Measurements from ENCODE around the gene GRB14. TPM values are rescaled to one million over a fixed set of nuclear protein-coding genes. Genes with fewer than 3 reads are reported as not detected.

Gene GRB14
- total RNA-seq, 1 experiment from 2014 or later, result 6.3 TPM

DNA sequence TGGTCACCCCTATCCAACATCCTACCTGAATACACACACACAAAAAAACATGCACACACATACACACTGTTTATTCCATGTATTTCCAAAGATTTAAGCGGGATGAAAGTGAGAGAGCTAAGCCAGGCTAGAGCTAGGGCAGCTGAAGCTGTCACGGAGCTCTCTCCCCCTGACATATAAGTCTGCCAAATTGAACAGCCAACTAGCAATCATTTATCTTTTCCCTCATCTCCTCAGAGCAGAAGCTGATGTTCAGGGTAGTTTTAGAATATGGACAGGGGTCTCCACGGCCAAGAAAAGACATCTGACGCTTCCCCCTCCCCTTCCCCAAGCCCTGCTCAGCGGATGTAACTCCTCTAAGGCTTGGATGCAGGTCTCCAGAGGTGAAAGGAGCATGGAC lies 171.6 kb downstream of the GRB14 start (continued):
- TF ChIP-seq, protein P1, sequence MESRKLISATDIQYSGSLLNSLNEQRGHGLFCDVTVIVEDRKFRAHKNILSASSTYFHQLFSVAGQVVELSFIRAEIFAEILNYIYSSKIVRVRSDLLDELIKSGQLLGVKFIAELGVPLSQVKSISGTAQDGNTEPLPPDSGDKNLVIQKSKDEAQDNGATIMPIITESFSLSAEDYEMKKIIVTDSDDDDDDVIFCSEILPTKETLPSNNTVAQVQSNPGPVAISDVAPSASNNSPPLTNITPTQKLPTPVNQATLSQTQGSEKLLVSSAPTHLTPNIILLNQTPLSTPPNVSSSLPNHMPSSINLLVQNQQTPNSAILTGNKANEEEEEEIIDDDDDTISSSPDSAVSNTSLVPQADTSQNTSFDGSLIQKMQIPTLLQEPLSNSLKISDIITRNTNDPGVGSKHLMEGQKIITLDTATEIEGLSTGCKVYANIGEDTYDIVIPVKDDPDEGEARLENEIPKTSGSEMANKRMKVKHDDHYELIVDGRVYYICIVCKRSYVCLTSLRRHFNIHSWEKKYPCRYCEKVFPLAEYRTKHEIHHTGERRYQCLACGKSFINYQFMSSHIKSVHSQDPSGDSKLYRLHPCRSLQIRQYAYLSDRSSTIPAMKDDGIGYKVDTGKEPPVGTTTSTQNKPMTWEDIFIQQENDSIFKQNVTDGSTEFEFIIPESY (IDR thresholded peaks at IDR 0.05; ENCODE audit: extremely low read depth, insufficient replicate concordance, low read length), result no peak

DNA sequence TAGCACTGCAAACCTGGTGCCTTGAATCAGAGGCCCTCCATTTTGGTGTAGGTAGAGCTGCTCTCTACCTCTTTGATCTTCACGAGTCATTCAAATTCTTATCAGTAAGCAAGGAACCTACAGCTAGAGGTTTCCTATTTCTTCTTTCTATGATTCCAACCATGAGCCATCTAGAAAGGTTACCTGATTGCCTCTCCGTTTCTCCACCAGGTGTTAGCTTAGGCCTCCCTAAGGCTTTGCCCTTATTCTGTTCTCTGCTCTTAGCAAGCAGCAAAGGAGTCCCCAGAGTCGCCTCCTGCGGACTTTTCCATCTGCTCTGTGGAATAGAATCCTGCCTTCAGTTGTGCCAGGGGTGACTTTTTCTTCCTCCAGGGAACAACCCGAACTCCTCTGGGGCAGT lies 173.6 kb downstream of the GRB14 start:
- Histone ChIP-seq H4K20me1 (ENCODE audit: insufficient read depth) (no peaks in the 10 kb centered on the region), H3K27ac (ENCODE audit: low read depth, low read length) (no peak overlapping the region), H3K36me3 (ENCODE audit: control insufficient read depth in 1 of 2, insufficient read depth in 2 of 2, low read length in 2 of 2) (no peaks in the 10 kb centered on the region), H3K79me2 (ENCODE audit: insufficient read depth, low read length) (no peaks in the 10 kb centered on the region), H3K27me3 (ENCODE audit: insufficient read depth, low read length) (peaks cover 27% of the 10 kb centered on the region), H3K9me3 (ENCODE audit: control insufficient read depth in 1 of 2, insufficient read depth in 1 of 2, low read depth in 1 of 2, low read length in 2 of 2) (no peaks in the 10 kb centered on the region), H3K4me1 (ENCODE audit: control insufficient read depth in 1 of 2, insufficient read depth in 2 of 2, low read length in 2 of 2) (no peaks in the 10 kb centered on the region), H3K9ac (ENCODE audit: low read length) (no peak overlapping the region), H2AFZ (ENCODE audit: low read depth, low read length, poor library complexity, severe bottlenecking) (no peak overlapping the region), H3K4me2 (ENCODE audit: low read length) (no peak overlapping the region), H3K4me3 (replicated peaks in 1 of 2; ENCODE audit: low read depth in 1 of 2, low read length in 2 of 2) (no peak overlapping the region), H3K9me2 (ENCODE audit: insufficient read depth) (no peaks in the 10 kb centered on the region)
- CTCF ChIA-PET, result no interaction called here
- DNase-seq (ENCODE audit: low read depth, low spot score) (no peak), ATAC-seq (no peak)
- BruUV-seq (replicated peaks), result no TSS peak
- intact Hi-C loops (cut with micrococcal nuclease), result no loop called here
- TF ChIP-seq JUND (IDR thresholded peaks at IDR 0.05) (no peak), TCF7L2 (IDR thresholded peaks at IDR 0.05; ENCODE audit: borderline replicate concordance, extremely low read depth, insufficient read depth, insufficient read length) (no peak), EZH2 (IDR thresholded peaks at IDR 0.05) (no peak)
- RAD21 ChIA-PET (ENCODE audit: low non-redundant PET in 1 of 2, low total read pairs in 2 of 2, uncharacterized antibody in 2 of 2, unreplicated experiment in 2 of 2), result no interaction called here
- POLR2A ChIA-PET, result no interaction called here

Other genes starting within 250 kb of the GRB14 start
- 3.6 TPM for gene COBLL1, start 220.3 kb upstream of the GRB14 start, total RNA-seq (2021; ENCODE audit: unreplicated experiment)

Data from HCT116 (cell line).